HG02973 (cell line): ENCODE results near the gene PCLAF.
"Not testable (repeated sequence)": the region's sequence is repeated elsewhere in the genome, so short reads cannot be mapped to it uniquely, and the experiment has no call there.

Experiments
- ATAC-seq: cut with Tn5 transposase; IDR thresholded peaks from one replicate; pipeline ENCODE4 v1.9.1; 2021; ENCODE audit warnings: moderate library complexity; ENCODE audit not compliant: unreplicated experiment

PCLAF gene

GRCh38 chr15:64326458-64326857 lies 54.8 kb downstream of the PCLAF start:
- not testable (repeated sequence) for ATAC-seq

- ATAC-seq, result no peak
These were observed 56.9 kb downstream of the PCLAF start for GRCh38 chr15:64324165-64324877.

- no peak for ATAC-seq
These were observed 66.0 kb downstream of the PCLAF start for GRCh38 chr15:64315216-64315615.

DNA sequence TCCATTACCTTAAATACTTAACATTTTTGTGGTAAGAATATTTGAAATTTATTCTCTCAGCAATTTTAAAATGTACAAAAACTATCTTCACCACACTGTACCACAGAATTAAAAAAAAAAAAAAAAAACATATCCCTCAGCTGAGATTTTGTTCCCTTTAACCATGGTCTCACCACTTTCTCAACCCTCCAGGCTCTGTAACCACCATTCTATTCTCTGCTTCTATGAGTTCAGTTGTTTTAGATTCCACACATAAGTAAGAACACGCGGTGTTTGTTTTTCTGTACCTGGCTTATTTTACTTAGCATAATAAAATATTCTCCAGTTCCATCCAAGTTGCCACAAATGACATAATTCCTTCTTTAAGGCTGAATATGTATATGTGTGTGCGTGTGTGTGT lies 66.8 kb downstream of the PCLAF start:
- no peak for ATAC-seq
